Stimulated activated CD4-positive, alpha-beta T cell treated with anti-CD3 and anti-CD28 coated beads, Interleukin-12 subunit alpha, Interleukin-12 subunit beta, amount 100 ng/mL, for 24 hours (primary cell): Measurements from ENCODE around the gene HCRT.
"Not testable (repeated sequence)": the region's sequence is repeated elsewhere in the genome, so short reads cannot be mapped to it uniquely, and the experiment has no call there.

ENCODE experiments used
- DNase-seq, 2 experiments: peaks; one replicate each; pipeline ENCODE4 v3.0.0-alpha.2; 2020; ENCODE audit warnings: low read depth in 2 of 2

Gene HCRT

GRCh38 chr17:42184713-42185620 is at the start of gene HCRT:
Gene HCRT (minus strand): TSS chr17:42185452. CDS start chr17:42185365, 87 bp downstream.
- DNase-seq = no peak

- no peak for DNase-seq
Observed at GRCh38 chr17:42233994-42234393, 48.7 kb upstream of the HCRT start.

GRCh38 chr17:42233156-42233555 is 47.9 kb upstream of the HCRT start:
- no peak for DNase-seq

- DNase-seq = no peak
Observed at GRCh38 chr17:42230225-42230624, 45.0 kb upstream of the HCRT start.

GRCh38 chr17:42227849-42228700 is 42.8 kb upstream of the HCRT start:
- DNase-seq = no peak

- DNase-seq = no peak
Observed at GRCh38 chr17:42225646-42226045, 40.4 kb upstream of the HCRT start.

GRCh38 chr17:42224651-42225050 is 39.4 kb upstream of the HCRT start:
- DNase-seq = no peak

GRCh38 chr17:42221886-42222745 is 36.9 kb upstream of the HCRT start:
- DNase-seq = peak; percentile 12 to 24

GRCh38 chr17:42219280-42219679 is 34.0 kb upstream of the HCRT start:
- not testable (repeated sequence) for DNase-seq

- DNase-seq = no peak
Observed at GRCh38 chr17:42214156-42214555, 28.9 kb upstream of the HCRT start.

- DNase-seq = no peak
Observed at GRCh38 chr17:42212382-42212781, 27.1 kb upstream of the HCRT start.

GRCh38 chr17:42211921-42212341 is 26.7 kb upstream of the HCRT start:
- DNase-seq = not testable (repeated sequence)

- no peak for DNase-seq
Observed at GRCh38 chr17:42210046-42210445, 24.8 kb upstream of the HCRT start.

GRCh38 chr17:42206153-42206612 is 20.9 kb upstream of the HCRT start:
- not testable (repeated sequence) for DNase-seq

- no peak for DNase-seq
Observed at GRCh38 chr17:42203354-42203753, 18.1 kb upstream of the HCRT start.

- no peak for DNase-seq
Observed at GRCh38 chr17:42202696-42203095, 17.4 kb upstream of the HCRT start.

- DNase-seq = no peak
Observed at GRCh38 chr17:42202159-42202558, 16.9 kb upstream of the HCRT start.

- no peak for DNase-seq
Observed at GRCh38 chr17:42201458-42201772, 16.2 kb upstream of the HCRT start.

GRCh38 chr17:42200706-42201457 is 15.6 kb upstream of the HCRT start:
- DNase-seq = no peak

GRCh38 chr17:42199416-42200011 is 14.3 kb upstream of the HCRT start:
- DNase-seq = no peak

GRCh38 chr17:42198897-42199296 is 13.6 kb upstream of the HCRT start:
- no peak for DNase-seq
